HG03460 (cell line): ENCODE measurements around the gene ZNF503.

Experiments used
- ATAC-seq: cut with Tn5 transposase; IDR thresholded peaks from one replicate; pipeline ENCODE4 v1.9.1; 2021; ENCODE audit not compliant: unreplicated experiment

ZNF503 gene

GRCh38 chr10:75356484-75356883 is 45.1 kb downstream of the ZNF503 start:
- no peak for ATAC-seq

- no peak for ATAC-seq
Observed at GRCh38 chr10:75355706-75356105, 45.9 kb downstream of the ZNF503 start.

- ATAC-seq: no peak
Observed at GRCh38 chr10:75353183-75353582, 48.4 kb downstream of the ZNF503 start.

DNA sequence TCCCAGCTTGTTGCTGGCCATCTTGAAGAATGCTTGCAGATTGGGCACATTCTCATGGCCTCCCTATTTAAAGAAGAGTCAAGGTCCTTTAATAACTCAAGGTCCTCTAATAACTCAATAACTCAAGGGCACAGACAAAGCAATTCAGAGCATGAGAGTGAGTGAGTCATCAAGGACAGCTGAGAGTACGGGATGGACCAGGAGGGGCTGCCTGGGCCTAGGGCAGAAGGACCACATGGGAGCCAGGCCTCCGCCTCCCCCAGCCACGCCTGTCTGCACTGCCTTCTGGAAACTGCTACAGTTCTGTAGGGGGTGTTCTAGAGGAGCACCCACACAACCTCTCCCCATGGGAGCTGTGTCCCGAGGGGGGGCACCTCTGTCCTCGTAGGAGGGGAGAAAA is 48.9 kb downstream of the ZNF503 start:
- ATAC-seq: no peak

GRCh38 chr10:75351637-75352036 is 49.9 kb downstream of the ZNF503 start:
- ATAC-seq: no peak

DNA sequence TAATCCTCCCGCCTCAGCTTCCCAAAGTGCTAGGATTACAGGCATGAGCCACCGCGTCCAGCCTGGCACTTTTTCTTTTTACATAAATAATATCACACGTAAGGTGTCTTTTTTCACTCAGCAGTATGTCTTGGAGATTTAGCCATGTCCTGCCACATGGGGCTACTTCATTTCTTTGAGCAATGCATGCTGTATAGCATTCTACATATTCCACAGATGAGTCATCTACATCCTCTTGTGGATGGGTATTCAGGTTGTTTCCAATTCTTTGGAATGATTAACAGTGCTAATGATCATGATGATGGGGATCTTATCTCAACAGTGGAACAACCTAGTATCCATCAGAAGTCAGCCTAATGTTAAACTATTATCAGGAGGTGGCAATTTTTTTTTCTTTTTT is 50.8 kb downstream of the ZNF503 start:
- no peak for ATAC-seq
